Keratinocyte (primary cell): ENCODE measurements around the gene FNBP1. TPM values are rescaled to one million over a fixed set of nuclear protein-coding genes. Genes with fewer than 3 reads are reported as not detected.

Experiments used
- DNase-seq: peaks from one replicate; pipeline ENCODE4 v3.0.0-alpha.2; 2011; ENCODE audit warnings: low read depth, missing footprints, low spot score
- FAIRE-seq: peaks from 2 replicates; lab custom pipeline; 2011; peaks lifted over from hg19 to GRCh38; lab: Jason Lieb, UNC
- H2AFZ ChIP-seq: 2 replicates; pipeline ENCODE4 v1.6.0; 2012; ENCODE audit warnings: low read length, control low read depth, inconsistent platforms; ENCODE audit not compliant: control insufficient read depth
- H3K27ac ChIP-seq: 2 replicates; pipeline ENCODE4 v1.5.1; 2011; ENCODE audit warnings: low read length; ENCODE audit not compliant: control insufficient read depth, insufficient read depth
- H3K27me3 ChIP-seq: 3 replicates; pipeline ENCODE4 v1.6.0; 2011; ENCODE audit warnings: low read length; ENCODE audit not compliant: control insufficient read depth, insufficient read depth; ENCODE audit errors: extremely low read depth
- H3K36me3 ChIP-seq, 2 experiments: 2 replicates in 1 of 2; 3 replicates in 1 of 2; pipeline ENCODE4 v1.5.1; 2011; ENCODE audit warnings: low read length in 2 of 2, mild to moderate bottlenecking in 1 of 2; ENCODE audit not compliant: control insufficient read depth in 2 of 2, insufficient read depth in 2 of 2; ENCODE audit errors: extremely low read depth in 1 of 2
- H3K4me1 ChIP-seq: 3 replicates; pipeline ENCODE4 v1.5.1; 2011; ENCODE audit warnings: low read length; ENCODE audit not compliant: control insufficient read depth, insufficient read depth; ENCODE audit errors: extremely low read depth
- H3K4me2 ChIP-seq: 3 replicates; pipeline ENCODE4 v1.6.0; 2011; ENCODE audit warnings: low read depth, low read length; ENCODE audit not compliant: control insufficient read depth, insufficient read depth; ENCODE audit errors: extremely low read depth
- H3K4me3 ChIP-seq, 3 experiments: fragments of 200-600 bp in 1 of 3; sonication (generic) in 1 of 3; 2 replicates in 2 of 3; 3 replicates in 1 of 3; pipeline ENCODE4 v1.5.1; 2011 to 2016; ENCODE audit warnings: low read length in 3 of 3, mild to moderate bottlenecking in 3 of 3, control low read depth in 2 of 3, inconsistent platforms in 1 of 3, low read depth in 1 of 3, mixed read lengths in 1 of 3, mixed run types in 1 of 3, moderate library complexity in 1 of 3; ENCODE audit not compliant: control insufficient read depth in 2 of 3, insufficient read depth in 2 of 3; ENCODE audit errors: extremely low read depth in 1 of 3
- H3K79me2 ChIP-seq: 2 replicates; pipeline ENCODE4 v1.6.0; 2012; ENCODE audit warnings: low read length; ENCODE audit not compliant: control insufficient read depth, insufficient read depth
- H3K9ac ChIP-seq: 3 replicates; pipeline ENCODE4 v1.6.0; 2011; ENCODE audit warnings: low read length; ENCODE audit not compliant: control insufficient read depth, insufficient read depth; ENCODE audit errors: extremely low read depth
- H3K9me1 ChIP-seq: 3 replicates; pipeline ENCODE4 v1.6.0; 2011; ENCODE audit warnings: low read length; ENCODE audit not compliant: control insufficient read depth, insufficient read depth; ENCODE audit errors: extremely low read depth
- H3K9me3 ChIP-seq: 2 replicates; pipeline ENCODE4 v1.5.1; 2012; ENCODE audit warnings: low read depth, low read length; ENCODE audit not compliant: control insufficient read depth
- H4K20me1 ChIP-seq: 3 replicates; pipeline ENCODE4 v1.6.0; 2011; ENCODE audit warnings: low read length; ENCODE audit not compliant: control insufficient read depth, insufficient read depth; ENCODE audit errors: extremely low read depth
- CTCF ChIP-seq, 3 experiments: IDR thresholded peaks in 1 of 3; conservative IDR thresholded peaks in 1 of 3; optimal IDR thresholded peaks in 1 of 3; 2 replicates in 2 of 3; 3 replicates in 1 of 3; pipeline versions ENCODE3 to v1.5.1; 2011; ENCODE audit warnings: low read length in 3 of 3, mild to moderate bottlenecking in 3 of 3, moderate library complexity in 2 of 3, control low read depth in 1 of 3, inconsistent platforms in 1 of 3; ENCODE audit not compliant: insufficient read depth in 2 of 3; ENCODE audit errors: extremely low read depth in 1 of 3
- EZH2 ChIP-seq: IDR thresholded peaks from one replicate; pipeline ENCODE4 v1.6.1; 2012; ENCODE audit warnings: inconsistent platforms, mild to moderate bottlenecking, low read length, moderate library complexity
- dilution Hi-C: fragments of 300-500 bp; cut with MboI; formaldehyde crosslinking; loops from one replicate; pipeline ENCODE4 v1.7.0; 2020; ENCODE audit warnings: low sequenced_read_pairs; ENCODE audit not compliant: extremely low pct_ligation_motif_present
- polyA plus RNA-seq, 5 experiments: library from polyadenylated mRNA; depleted of rRNA in 3 of 5; stranded (reverse) in 3 of 5; stranded (forward) in 1 of 5; unstranded in 1 of 5; fragments of >200 nt; gene quantifications; 1 replicate in 1 of 5; 2 replicates in 3 of 5; 3 replicates in 1 of 5; pipeline versions ENCODE4 v1.2.1 to v1.2.3, GENCODE V29; 2011 to 2012; ENCODE audit warnings: missing spikeins in 2 of 5, low read depth in 1 of 5, low replicate concordance in 1 of 5

The FNBP1 gene
- polyA plus RNA-seq, 1 donor (not counting 4 experiments of a cell fraction or from before 2014, with no cell fraction given) = 9.6 TPM

GRCh38 chr9:129908906-129909305, 134.1 kb downstream of the FNBP1 start:
- DNase-seq (no peak), FAIRE-seq (no peak)
- Histone ChIP-seq H3K36me3 (no peaks in the 10 kb centered on the region), H3K27ac (no peak overlapping the region), H3K27me3 (no peaks in the 10 kb centered on the region), H4K20me1 (no peaks in the 10 kb centered on the region), H3K4me3 (no peak overlapping the region), H3K9me1 (no peaks in the 10 kb centered on the region), H2AFZ (no peak overlapping the region), H3K4me1 (peaks cover 19% of the 10 kb centered on the region), H3K79me2 (no peaks in the 10 kb centered on the region), H3K4me2 (no peak overlapping the region), H3K9ac (no peak overlapping the region), H3K9me3 (no peaks in the 10 kb centered on the region)
- TF ChIP-seq CTCF (optimal IDR thresholded peaks at IDR 0.05 in 1 of 3, IDR thresholded peaks at IDR 0.05 in 1 of 3, conservative IDR thresholded peaks at IDR 0.05 in 1 of 3; ENCODE audit: extremely low read depth in 1 of 3, insufficient read depth in 2 of 3, low read length in 3 of 3) (no peak), EZH2 (no peak)
- dilution Hi-C loops = no loop called here

- Histone ChIP-seq H3K79me2 (no peaks in the 10 kb centered on the region), H3K27ac (no peak overlapping the region), H3K9me1 (no peaks in the 10 kb centered on the region), H3K9me3 (no peaks in the 10 kb centered on the region), H3K9ac (no peak overlapping the region), H2AFZ (no peak overlapping the region), H3K36me3 (peaks cover 0 to 2% of the 10 kb centered on the region in 2 experiments), H3K4me1 (peaks cover 19% of the 10 kb centered on the region), H3K4me2 (peak overlapping the region; percentile 16), H3K27me3 (no peaks in the 10 kb centered on the region), H3K4me3 (no peak overlapping the region), H4K20me1 (no peaks in the 10 kb centered on the region)
- DNase-seq (no peak), FAIRE-seq (no peak)
- no peak for TF ChIP-seq CTCF (optimal IDR thresholded peaks at IDR 0.05 in 1 of 3, IDR thresholded peaks at IDR 0.05 in 1 of 3, conservative IDR thresholded peaks at IDR 0.05 in 1 of 3; ENCODE audit: extremely low read depth in 1 of 3, insufficient read depth in 2 of 3, low read length in 3 of 3)
- TF ChIP-seq EZH2 = no peak
- dilution Hi-C loops = no loop called here
Observed at GRCh38 chr9:129907201-129907600, 135.8 kb downstream of the FNBP1 start.
